Endodermal cell (in vitro differentiated cells): Measurements from ENCODE around the gene LRTM1. TPM values are rescaled to one million over a fixed set of nuclear protein-coding genes. Genes with fewer than 3 reads are reported as not detected.

Source experiments
- DNase-seq: peaks from one replicate; pipeline ENCODE4 v3.0.0-alpha.2; 2017
- H3K27ac ChIP-seq: 2 replicates; pipeline ENCODE4 v1.5.1; 2013; ENCODE audit warnings: mild to moderate bottlenecking, low read depth, low read length, moderate library complexity
- H3K27me3 ChIP-seq: 2 replicates; pipeline ENCODE4 v1.6.1; 2013; ENCODE audit warnings: mild to moderate bottlenecking, low read length, moderate library complexity; ENCODE audit not compliant: insufficient read depth, control insufficient read depth, poor library complexity, severe bottlenecking
- H3K36me3 ChIP-seq: 2 replicates; pipeline ENCODE4 v1.7.0; 2013; ENCODE audit warnings: mild to moderate bottlenecking, low read length, moderate library complexity; ENCODE audit not compliant: control insufficient read depth, insufficient read depth
- H3K4me1 ChIP-seq: one replicate; pipeline ENCODE4 v1.7.0; 2013; ENCODE audit warnings: low read length; ENCODE audit not compliant: control insufficient read depth, insufficient read depth
- H3K4me3 ChIP-seq: 2 replicates; pipeline ENCODE4 v1.5.1; 2013; ENCODE audit warnings: mild to moderate bottlenecking, low read length, moderate library complexity
- H3K9ac ChIP-seq: 2 replicates; pipeline ENCODE4 v1.6.1; 2013; ENCODE audit warnings: mild to moderate bottlenecking, low read length, moderate library complexity; ENCODE audit not compliant: poor library complexity, severe bottlenecking; ENCODE audit errors: extremely low read depth
- H3K9me3 ChIP-seq: 2 replicates; pipeline ENCODE4 v1.6.1; 2013; ENCODE audit warnings: mild to moderate bottlenecking, low read length, moderate library complexity; ENCODE audit not compliant: control insufficient read depth
- H3K27ac Mint-ChIP-seq: 2 replicates; pipeline ENCODE4 v1.8.0; 2020; ENCODE audit warnings: mixed read lengths
- H3K27me3 Mint-ChIP-seq: 2 replicates; pipeline ENCODE4 v1.8.0; 2021; ENCODE audit warnings: mild to moderate bottlenecking, mixed read lengths; ENCODE audit not compliant: insufficient read depth
- H3K36me3 Mint-ChIP-seq: 2 replicates; pipeline ENCODE4 v1.8.0; 2020; ENCODE audit warnings: low read depth, mixed read lengths
- H3K4me1 Mint-ChIP-seq: 2 replicates; pipeline ENCODE4 v1.8.0; 2020; ENCODE audit warnings: mixed read lengths
- H3K4me3 Mint-ChIP-seq: 2 replicates; pipeline ENCODE4 v1.8.0; 2020; ENCODE audit warnings: mild to moderate bottlenecking, moderate library complexity, mixed read lengths
- H3K9me3 Mint-ChIP-seq: 2 replicates; pipeline ENCODE4 v1.8.0; 2020; ENCODE audit warnings: mild to moderate bottlenecking, mixed read lengths
- WGBS, 2 experiments: methylation state at CpG; one replicate each; pipeline versions ENCODE4 v1.1.5 to v1.1.7; 2013; ENCODE audit warnings: missing lambda C conversion rate in 2 of 2, mixed read lengths in 1 of 2; ENCODE audit not compliant: insufficient coverage in 1 of 2, insufficient read length in 1 of 2; 5-methylcytosine and 5-hydroxymethylcytosine counted together
- total RNA-seq, 2 donors: library from RNA; stranded (reverse); fragmentation: NEBNext Ultra II Directional in 1 of 2; extraction: Animal tissue kit (Norgen Biotek cat#: 25700) in 1 of 2; gene quantifications; 2 replicates in 1 of 2; 3 replicates in 1 of 2; pipeline ENCODE4 v1.2.1, GENCODE V29; 2021
- TF ChIP-seq, protein P1 (sequence below): fragments of 200-600 bp; sonication (generic); conservative IDR thresholded peaks from 2 replicates; pipeline ENCODE4 v1.5.0; 2021; ENCODE audit warnings: antibody characterized with exemption, mild to moderate bottlenecking

LRTM1 gene
- total RNA-seq, 2 donors from 2014 or later: not detected

DNA sequence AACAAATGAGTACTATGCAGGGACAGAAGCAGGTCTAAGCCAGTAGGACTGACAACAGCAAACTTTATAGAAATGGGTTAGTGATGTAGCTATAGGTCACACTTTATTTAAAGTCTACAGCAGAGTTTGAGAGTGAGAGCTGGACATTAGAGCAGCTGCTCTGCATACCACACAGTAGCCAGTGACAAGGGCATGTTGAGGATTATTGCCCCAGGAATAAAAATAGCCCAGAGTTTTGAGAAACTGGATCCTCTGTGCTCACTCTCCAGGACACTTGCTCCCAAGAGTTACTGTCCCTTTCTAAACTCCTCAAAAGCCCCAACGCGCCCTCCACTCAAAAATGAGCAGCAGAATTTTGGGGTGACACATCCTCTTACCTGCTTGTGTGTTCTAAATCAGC, 21.1 kb downstream of the LRTM1 start:
- Histone ChIP-seq H3K9me3 (peaks cover under 1% of the 10 kb centered on the region), H3K27me3 (no peaks in the 10 kb centered on the region), H3K36me3 (no peaks in the 10 kb centered on the region), H3K4me3 (no peak overlapping the region), H3K9ac (no peak overlapping the region), H3K4me1 (no peaks in the 10 kb centered on the region), H3K27ac (no peak overlapping the region)
- Mint-ChIP-seq H3K36me3 (no peaks in the 10 kb centered on the region), H3K27ac (no peak overlapping the region), H3K9me3 (peaks cover 3% of the 10 kb centered on the region), H3K4me3 (no peak overlapping the region), H3K27me3 (no peaks in the 10 kb centered on the region), H3K4me1 (no peaks in the 10 kb centered on the region)
- WGBS, 2 experiments: 86% methylated on average over 2 of the region's 2 CpGs; no CpG with 5 or more reads in 1 of the 2 experiments
- TF ChIP-seq, protein P1, sequence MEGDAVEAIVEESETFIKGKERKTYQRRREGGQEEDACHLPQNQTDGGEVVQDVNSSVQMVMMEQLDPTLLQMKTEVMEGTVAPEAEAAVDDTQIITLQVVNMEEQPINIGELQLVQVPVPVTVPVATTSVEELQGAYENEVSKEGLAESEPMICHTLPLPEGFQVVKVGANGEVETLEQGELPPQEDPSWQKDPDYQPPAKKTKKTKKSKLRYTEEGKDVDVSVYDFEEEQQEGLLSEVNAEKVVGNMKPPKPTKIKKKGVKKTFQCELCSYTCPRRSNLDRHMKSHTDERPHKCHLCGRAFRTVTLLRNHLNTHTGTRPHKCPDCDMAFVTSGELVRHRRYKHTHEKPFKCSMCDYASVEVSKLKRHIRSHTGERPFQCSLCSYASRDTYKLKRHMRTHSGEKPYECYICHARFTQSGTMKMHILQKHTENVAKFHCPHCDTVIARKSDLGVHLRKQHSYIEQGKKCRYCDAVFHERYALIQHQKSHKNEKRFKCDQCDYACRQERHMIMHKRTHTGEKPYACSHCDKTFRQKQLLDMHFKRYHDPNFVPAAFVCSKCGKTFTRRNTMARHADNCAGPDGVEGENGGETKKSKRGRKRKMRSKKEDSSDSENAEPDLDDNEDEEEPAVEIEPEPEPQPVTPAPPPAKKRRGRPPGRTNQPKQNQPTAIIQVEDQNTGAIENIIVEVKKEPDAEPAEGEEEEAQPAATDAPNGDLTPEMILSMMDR: no peak
- no peak for DNase-seq

DNA sequence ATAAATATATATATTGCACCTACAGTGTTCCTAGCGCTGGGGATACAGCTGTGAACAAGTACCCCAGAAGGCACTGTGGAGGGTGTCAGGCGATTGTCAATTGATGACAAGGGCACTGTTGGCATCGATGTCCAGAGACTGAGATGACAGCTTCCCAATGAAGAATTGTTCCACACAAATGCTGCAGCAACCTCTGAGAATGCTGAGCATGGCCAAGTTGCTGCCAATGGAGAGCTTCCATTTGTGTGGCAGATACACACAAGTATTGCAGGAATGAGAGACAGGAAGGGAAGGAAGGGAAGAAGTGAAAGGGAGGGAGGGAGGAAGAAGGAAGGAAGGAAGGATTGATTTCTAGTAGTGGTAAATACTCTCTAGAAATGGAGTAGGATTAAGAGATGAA, 21.9 kb downstream of the LRTM1 start:
- TF ChIP-seq, protein P1: no peak
- Histone ChIP-seq H3K9ac (no peak overlapping the region), H3K9me3 (no peaks in the 10 kb centered on the region), H3K4me3 (no peak overlapping the region), H3K27ac (no peak overlapping the region), H3K27me3 (no peaks in the 10 kb centered on the region), H3K36me3 (no peaks in the 10 kb centered on the region), H3K4me1 (no peaks in the 10 kb centered on the region)
- Mint-ChIP-seq H3K27me3 (no peaks in the 10 kb centered on the region), H3K27ac (no peak overlapping the region), H3K4me1 (no peaks in the 10 kb centered on the region), H3K4me3 (no peak overlapping the region), H3K9me3 (no peaks in the 10 kb centered on the region), H3K36me3 (no peaks in the 10 kb centered on the region)
- DNase-seq: no peak
- 93 to 96% methylated on average over 3 of the region's 3 CpGs for WGBS, 2 experiments

- WGBS, 2 experiments: 84 to 95% methylated on average over 2 of the region's 2 CpGs
- Mint-ChIP-seq H3K36me3 (no peaks in the 10 kb centered on the region), H3K4me3 (no peak overlapping the region), H3K4me1 (no peaks in the 10 kb centered on the region), H3K27ac (no peak overlapping the region), H3K9me3 (no peaks in the 10 kb centered on the region), H3K27me3 (no peaks in the 10 kb centered on the region)
- no peak overlapping the region for H3K27ac ChIP-seq
- H3K36me3 ChIP-seq: no peaks in the 10 kb centered on the region
- TF ChIP-seq, protein P1: no peak
- H3K27me3 ChIP-seq: no peaks in the 10 kb centered on the region
- H3K9me3 ChIP-seq: no peaks in the 10 kb centered on the region
- H3K4me3 ChIP-seq: no peak overlapping the region
- DNase-seq: no peak
- H3K9ac ChIP-seq: no peak overlapping the region
- H3K4me1 ChIP-seq: no peaks in the 10 kb centered on the region
Observed at GRCh38 chr3:54905261-54905888, 22.5 kb downstream of the LRTM1 start.
